HG03378 (cell line): ENCODE results near the gene AUTS2.
"Not testable (repeated sequence)": the region's sequence is repeated elsewhere in the genome, so short reads cannot be mapped to it uniquely, and the experiment has no call there.

Experiments
- ATAC-seq: cut with Tn5 transposase; IDR thresholded peaks from one replicate; pipeline ENCODE4 v1.9.1; 2021; ENCODE audit warnings: mild to moderate bottlenecking, moderate library complexity; ENCODE audit not compliant: unreplicated experiment

The AUTS2 gene

GRCh38 chr7:70793060-70793459 lies 1194.8 kb downstream of the AUTS2 start:
- ATAC-seq = no peak

- ATAC-seq = no peak
Measured at GRCh38 chr7:70793821-70794220, 1195.5 kb downstream of the AUTS2 start.

- ATAC-seq = no peak
Measured at GRCh38 chr7:70794962-70795361, 1196.7 kb downstream of the AUTS2 start.

GRCh38 chr7:70795948-70796347 lies 1197.7 kb downstream of the AUTS2 start:
- no peak for ATAC-seq

- no peak for ATAC-seq
Measured at GRCh38 chr7:70797109-70797514, 1198.8 kb downstream of the AUTS2 start.

GRCh38 chr7:70799841-70800405 lies 1201.6 kb downstream of the AUTS2 start:
- ATAC-seq = no peak

- ATAC-seq = peak; percentile 81
Measured at GRCh38 chr7:70805360-70805759, 1207.1 kb downstream of the AUTS2 start.

- no peak for ATAC-seq
Measured at GRCh38 chr7:70807650-70808049, 1209.4 kb downstream of the AUTS2 start.

- no peak for ATAC-seq
Measured at GRCh38 chr7:70808876-70809275, 1210.6 kb downstream of the AUTS2 start.

GRCh38 chr7:70810558-70811139 lies 1212.4 kb downstream of the AUTS2 start:
- no peak for ATAC-seq

GRCh38 chr7:70812511-70812910 lies 1214.2 kb downstream of the AUTS2 start:
- ATAC-seq = no peak

- ATAC-seq = not testable (repeated sequence)
Measured at GRCh38 chr7:70822490-70822889, 1224.2 kb downstream of the AUTS2 start.

- peak; percentile 73 for ATAC-seq
Measured at GRCh38 chr7:70829221-70830059, 1231.2 kb downstream of the AUTS2 start.

- no peak for ATAC-seq
Measured at GRCh38 chr7:70830060-70830395, 1231.8 kb downstream of the AUTS2 start.

- no peak for ATAC-seq
Measured at GRCh38 chr7:70830426-70830825, 1232.2 kb downstream of the AUTS2 start.

- ATAC-seq = no peak
Measured at GRCh38 chr7:70833726-70834125, 1235.5 kb downstream of the AUTS2 start.

GRCh38 chr7:70834424-70834823 lies 1236.1 kb downstream of the AUTS2 start:
- no peak for ATAC-seq

- ATAC-seq = no peak
Measured at GRCh38 chr7:70835658-70836057, 1237.4 kb downstream of the AUTS2 start.

- ATAC-seq = no peak
Measured at GRCh38 chr7:70836279-70836678, 1238.0 kb downstream of the AUTS2 start.

- ATAC-seq = no peak
Measured at GRCh38 chr7:70836946-70837345, 1238.7 kb downstream of the AUTS2 start.

GRCh38 chr7:70837589-70837988 lies 1239.3 kb downstream of the AUTS2 start:
- no peak for ATAC-seq

- ATAC-seq = no peak
Measured at GRCh38 chr7:70838292-70838907, 1240.1 kb downstream of the AUTS2 start.
